Measurements from ENCODE around the gene CTDP1. TPM values are rescaled to one million over a fixed set of nuclear protein-coding genes. Genes with fewer than 3 reads are reported as not detected.

CTDP1 gene
- total RNA-seq, 1 experiment from 2014 or later: 20.3 TPM

DNA sequence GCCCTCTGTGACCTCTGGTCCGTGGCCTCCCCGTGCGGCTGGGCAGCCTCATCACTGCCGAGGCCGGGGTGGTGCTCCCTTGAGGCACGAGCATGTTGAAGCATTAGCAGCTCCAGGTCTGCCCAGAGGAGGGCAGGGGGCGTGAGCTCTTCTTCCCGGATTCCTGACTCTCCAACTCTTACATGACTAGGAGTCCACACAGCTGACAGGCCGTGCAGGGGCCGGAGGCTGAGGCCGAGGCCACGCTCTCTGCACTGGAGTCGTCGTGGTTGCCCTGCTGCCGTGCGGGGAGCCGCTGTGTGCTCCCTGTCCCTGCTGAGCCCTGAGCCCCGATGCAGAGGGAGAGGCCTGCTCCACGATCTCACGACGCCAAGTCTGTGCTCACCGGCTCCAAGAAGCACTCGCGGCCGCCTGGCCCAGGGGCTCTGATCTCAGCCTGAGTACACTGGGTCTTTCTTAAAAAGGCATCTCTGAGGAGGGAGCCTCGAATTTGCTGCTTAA, 98.7 kb downstream of the CTDP1 start:
- H3K27ac Mint-ChIP-seq (ENCODE audit: low read depth, unreplicated experiment): no peak overlapping the region
- peaks cover 21% of the 10 kb centered on the region for H3K27me3 Mint-ChIP-seq (ENCODE audit: insufficient read depth, unreplicated experiment)
- intact Hi-C loops (cut with micrococcal nuclease): no loop called here

DNA sequence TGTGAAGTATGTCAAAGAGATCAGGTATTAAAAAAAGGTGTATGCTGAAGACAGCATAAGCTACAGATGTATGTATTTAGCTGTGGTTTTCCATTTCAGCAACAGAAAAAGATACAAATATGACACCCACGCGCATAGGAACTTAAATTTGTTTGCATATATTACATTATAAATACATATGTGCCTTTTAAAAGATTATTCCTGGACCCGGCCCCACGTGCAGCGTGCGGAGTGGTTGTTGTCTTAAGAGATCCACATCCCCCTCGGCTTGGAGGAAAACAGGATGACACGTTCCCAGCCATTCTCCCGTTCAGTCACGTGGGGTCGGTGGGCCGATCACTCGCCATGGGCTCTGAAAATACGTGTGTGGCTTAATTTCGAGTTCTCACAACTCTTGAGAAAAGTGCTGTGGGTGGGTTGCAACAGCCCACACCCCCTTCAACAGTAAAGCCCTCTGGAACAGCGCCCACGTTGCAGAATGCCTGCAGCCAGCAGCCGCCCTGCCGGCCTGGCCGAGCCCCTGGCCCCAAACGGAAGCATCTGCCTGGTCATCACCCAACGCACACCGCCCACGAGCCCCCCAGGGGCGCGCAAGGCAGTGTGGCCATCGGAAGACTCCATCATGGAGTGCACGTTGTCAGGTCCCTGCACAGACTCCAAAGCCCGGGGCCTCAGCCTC, 99.6 kb downstream of the CTDP1 start:
- intact Hi-C loops (cut with micrococcal nuclease): no loop called here
- TF ChIP-seq, protein P1, sequence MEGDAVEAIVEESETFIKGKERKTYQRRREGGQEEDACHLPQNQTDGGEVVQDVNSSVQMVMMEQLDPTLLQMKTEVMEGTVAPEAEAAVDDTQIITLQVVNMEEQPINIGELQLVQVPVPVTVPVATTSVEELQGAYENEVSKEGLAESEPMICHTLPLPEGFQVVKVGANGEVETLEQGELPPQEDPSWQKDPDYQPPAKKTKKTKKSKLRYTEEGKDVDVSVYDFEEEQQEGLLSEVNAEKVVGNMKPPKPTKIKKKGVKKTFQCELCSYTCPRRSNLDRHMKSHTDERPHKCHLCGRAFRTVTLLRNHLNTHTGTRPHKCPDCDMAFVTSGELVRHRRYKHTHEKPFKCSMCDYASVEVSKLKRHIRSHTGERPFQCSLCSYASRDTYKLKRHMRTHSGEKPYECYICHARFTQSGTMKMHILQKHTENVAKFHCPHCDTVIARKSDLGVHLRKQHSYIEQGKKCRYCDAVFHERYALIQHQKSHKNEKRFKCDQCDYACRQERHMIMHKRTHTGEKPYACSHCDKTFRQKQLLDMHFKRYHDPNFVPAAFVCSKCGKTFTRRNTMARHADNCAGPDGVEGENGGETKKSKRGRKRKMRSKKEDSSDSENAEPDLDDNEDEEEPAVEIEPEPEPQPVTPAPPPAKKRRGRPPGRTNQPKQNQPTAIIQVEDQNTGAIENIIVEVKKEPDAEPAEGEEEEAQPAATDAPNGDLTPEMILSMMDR (IDR thresholded peaks at IDR 0.05; ENCODE audit: unreplicated experiment): no peak
- Mint-ChIP-seq H3K4me3 (ENCODE audit: unreplicated experiment) (no peak overlapping the region), H3K36me3 (ENCODE audit: insufficient read depth, unreplicated experiment) (no peaks in the 10 kb centered on the region), H3K27ac (ENCODE audit: low read depth, unreplicated experiment) (no peak overlapping the region), H3K4me1 (ENCODE audit: insufficient read depth, unreplicated experiment) (no peaks in the 10 kb centered on the region), H3K27me3 (ENCODE audit: insufficient read depth, unreplicated experiment) (peaks cover 21% of the 10 kb centered on the region), H3K9me3 (ENCODE audit: unreplicated experiment) (no peaks in the 10 kb centered on the region)
- CTCF ChIA-PET: no interaction called here
- no TSS peak for BruUV-seq (replicated peaks)
- DNase-seq (ENCODE audit: unreplicated experiment): no peak
- POLR2A ChIA-PET: no interaction called here

More for the DNA sequence above, 98.7 kb downstream of the CTDP1 start:
- no peaks in the 10 kb centered on the region for H3K36me3 Mint-ChIP-seq (ENCODE audit: insufficient read depth, unreplicated experiment)
- no TSS peak for BruUV-seq (replicated peaks)
- DNase-seq (ENCODE audit: unreplicated experiment): no peak
- ChIA-PET POLR2A (no interaction called here), CTCF (no interaction called here)
- peaks cover 5% of the 10 kb centered on the region for H3K9me3 Mint-ChIP-seq (ENCODE audit: unreplicated experiment)
- no peaks in the 10 kb centered on the region for H3K4me1 Mint-ChIP-seq (ENCODE audit: insufficient read depth, unreplicated experiment)
- TF ChIP-seq, protein P1 (IDR thresholded peaks at IDR 0.05; ENCODE audit: unreplicated experiment): no peak
- H3K4me3 Mint-ChIP-seq (ENCODE audit: unreplicated experiment): no peak overlapping the region

DNA sequence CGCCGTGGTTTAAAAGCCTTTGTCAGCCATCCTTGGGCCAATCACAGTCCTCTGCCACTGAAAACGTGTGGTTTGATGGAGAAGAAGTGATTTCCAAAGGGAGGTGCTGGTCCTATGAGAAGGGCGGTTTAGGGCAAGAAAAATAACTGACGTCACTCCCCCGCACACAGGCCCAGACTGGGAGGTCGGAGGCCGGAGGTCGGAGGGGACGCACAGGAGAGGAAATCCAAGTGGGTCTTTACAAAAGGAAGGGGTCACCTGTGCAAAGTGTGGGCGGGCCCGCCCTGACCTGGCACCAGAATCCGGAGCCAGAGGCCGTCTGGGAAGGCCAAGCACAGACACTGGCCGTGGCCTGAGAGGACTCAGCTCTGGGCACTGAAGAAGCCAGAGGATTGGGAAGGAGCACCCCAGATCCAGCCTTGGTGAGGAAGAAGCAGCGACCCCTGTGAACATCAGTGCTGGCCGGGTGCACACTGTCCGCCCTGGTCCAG, 100.1 kb downstream of the CTDP1 start:
- no peaks in the 10 kb centered on the region for H3K36me3 Mint-ChIP-seq (ENCODE audit: insufficient read depth, unreplicated experiment)
- intact Hi-C loops (cut with micrococcal nuclease): no loop called here
- H3K4me3 Mint-ChIP-seq (ENCODE audit: unreplicated experiment): no peak overlapping the region
- TF ChIP-seq, protein P1 (IDR thresholded peaks at IDR 0.05; ENCODE audit: unreplicated experiment): no peak
- no peaks in the 10 kb centered on the region for H3K4me1 Mint-ChIP-seq (ENCODE audit: insufficient read depth, unreplicated experiment)
- ChIA-PET POLR2A (no interaction called here), CTCF (no interaction called here)
- H3K9me3 Mint-ChIP-seq (ENCODE audit: unreplicated experiment): no peaks in the 10 kb centered on the region
- no peak overlapping the region for H3K27ac Mint-ChIP-seq (ENCODE audit: low read depth, unreplicated experiment)
- H3K27me3 Mint-ChIP-seq (ENCODE audit: insufficient read depth, unreplicated experiment): peaks cover 21% of the 10 kb centered on the region
- no peak for DNase-seq (ENCODE audit: unreplicated experiment)
- BruUV-seq (replicated peaks): no TSS peak

DNA sequence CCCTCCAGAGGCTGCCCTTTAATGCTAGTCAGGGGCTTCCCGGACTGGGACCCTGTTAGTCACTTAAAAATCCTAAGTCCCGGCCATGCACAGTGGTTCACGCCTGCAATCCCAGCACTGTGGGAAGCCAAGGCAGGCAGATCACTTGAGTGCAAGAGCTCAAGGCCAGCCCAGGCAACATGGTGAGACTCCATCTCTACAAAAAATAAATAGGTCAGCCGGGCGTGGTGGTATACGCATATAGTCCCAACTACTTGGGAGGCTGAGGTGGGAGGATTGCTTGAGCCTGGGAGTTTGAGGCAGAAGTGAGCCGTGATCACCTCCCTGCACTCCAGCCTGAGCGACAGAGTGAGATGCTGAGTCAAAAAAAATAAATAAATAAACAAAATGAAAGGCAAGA, 100.9 kb downstream of the CTDP1 start:
- BruUV-seq (replicated peaks): no TSS peak
- intact Hi-C loops (cut with micrococcal nuclease): no loop called here
- H3K4me3 Mint-ChIP-seq (ENCODE audit: unreplicated experiment): no peak overlapping the region
- CTCF ChIA-PET: no interaction called here
- H3K9me3 Mint-ChIP-seq (ENCODE audit: unreplicated experiment): no peaks in the 10 kb centered on the region
- H3K27ac Mint-ChIP-seq (ENCODE audit: low read depth, unreplicated experiment): no peak overlapping the region
- TF ChIP-seq, protein P1 (IDR thresholded peaks at IDR 0.05; ENCODE audit: unreplicated experiment): no peak
- POLR2A ChIA-PET: no interaction called here
- peaks cover 19% of the 10 kb centered on the region for H3K27me3 Mint-ChIP-seq (ENCODE audit: insufficient read depth, unreplicated experiment)
- no peaks in the 10 kb centered on the region for H3K36me3 Mint-ChIP-seq (ENCODE audit: insufficient read depth, unreplicated experiment)
- no peak for DNase-seq (ENCODE audit: unreplicated experiment)
- H3K4me1 Mint-ChIP-seq (ENCODE audit: insufficient read depth, unreplicated experiment): no peaks in the 10 kb centered on the region
